HG03442 (cell line): ENCODE results near the gene FAM209B.
"Not testable (repeated sequence)": the region's sequence is repeated elsewhere in the genome, so short reads cannot be mapped to it uniquely, and the experiment has no call there.

Experiments used
- ATAC-seq: cut with Tn5 transposase; IDR thresholded peaks from one replicate; pipeline ENCODE4 v1.9.1; 2021; ENCODE audit warnings: mild to moderate bottlenecking, moderate library complexity; ENCODE audit not compliant: unreplicated experiment

The FAM209B gene, protein sequence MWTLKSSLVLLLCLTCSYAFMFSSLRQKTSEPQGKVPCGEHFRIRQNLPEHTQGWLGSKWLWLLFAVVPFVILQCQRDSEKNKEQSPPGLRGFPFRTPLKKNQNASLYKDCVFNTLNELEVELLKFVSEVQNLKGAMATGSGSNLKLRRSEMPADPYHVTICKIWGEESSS

GRCh38 chr20:56532946-56533345 lies at the start of gene FAM209B:
Gene FAM209B, plus strand, starts transcription at chr20:56533246. Its CDS starts 96 bp downstream, at chr20:56533342.
- not testable (repeated sequence) for ATAC-seq

DNA sequence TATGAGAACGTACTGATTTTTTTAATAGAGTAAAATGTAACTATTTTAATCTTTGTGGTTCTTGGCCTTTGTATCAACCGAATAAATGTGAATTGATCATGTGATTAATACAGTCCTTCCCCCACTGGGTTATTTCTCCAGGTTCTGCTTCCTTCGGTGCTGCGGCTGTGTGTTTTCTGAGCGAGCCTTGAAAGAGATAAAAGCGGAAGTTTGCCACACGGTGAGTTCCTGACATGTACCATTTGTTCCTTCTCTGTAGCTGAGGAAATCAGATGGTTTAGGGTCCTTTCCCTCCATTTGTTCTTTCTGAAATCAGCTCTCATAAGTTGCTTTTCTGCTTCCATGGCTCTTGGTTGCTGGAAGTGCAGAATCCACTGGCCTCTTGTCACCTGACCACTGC lies 49.1 kb upstream of the FAM209B start:
- ATAC-seq: no peak

DNA sequence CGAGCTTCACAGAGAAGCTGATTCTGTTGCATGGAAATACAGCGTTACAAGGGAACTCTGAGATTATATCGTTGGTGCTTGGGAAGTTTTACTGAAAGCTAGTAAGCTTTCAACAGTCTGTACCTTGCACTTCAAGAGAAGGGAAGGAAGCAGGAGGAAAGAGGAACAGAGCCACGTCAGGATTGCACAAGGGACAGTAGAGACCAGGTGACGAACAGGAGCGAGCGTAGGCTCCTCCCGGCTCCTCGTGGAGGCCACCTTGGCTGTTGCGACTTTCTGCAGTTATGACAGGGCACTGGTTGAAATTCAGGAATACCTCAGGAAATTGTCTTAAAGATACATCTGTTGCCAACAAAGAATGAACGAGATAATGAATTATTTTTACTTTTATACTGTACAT lies 45.8 kb upstream of the FAM209B start:
- ATAC-seq: no peak

DNA sequence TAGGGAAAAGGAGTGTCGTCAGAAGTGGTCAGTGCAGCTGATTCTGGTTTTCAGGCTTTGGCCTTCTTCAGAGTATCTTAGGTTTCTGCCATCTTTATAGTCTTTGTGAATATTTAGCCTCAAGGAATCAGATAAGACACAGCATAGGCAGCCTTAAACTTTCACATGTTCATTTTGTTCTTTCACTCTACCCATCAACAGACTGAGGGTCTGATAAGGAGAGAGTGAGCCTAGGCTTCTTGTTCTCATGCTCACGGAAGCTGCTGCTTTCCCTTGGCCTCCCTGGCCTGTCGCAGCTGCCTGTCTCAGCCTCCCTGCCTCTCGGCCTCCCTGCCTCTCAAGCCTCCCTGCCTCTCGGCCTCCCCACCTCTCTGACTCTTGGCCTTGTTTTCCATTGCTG lies 44.5 kb upstream of the FAM209B start:
- no peak for ATAC-seq

DNA sequence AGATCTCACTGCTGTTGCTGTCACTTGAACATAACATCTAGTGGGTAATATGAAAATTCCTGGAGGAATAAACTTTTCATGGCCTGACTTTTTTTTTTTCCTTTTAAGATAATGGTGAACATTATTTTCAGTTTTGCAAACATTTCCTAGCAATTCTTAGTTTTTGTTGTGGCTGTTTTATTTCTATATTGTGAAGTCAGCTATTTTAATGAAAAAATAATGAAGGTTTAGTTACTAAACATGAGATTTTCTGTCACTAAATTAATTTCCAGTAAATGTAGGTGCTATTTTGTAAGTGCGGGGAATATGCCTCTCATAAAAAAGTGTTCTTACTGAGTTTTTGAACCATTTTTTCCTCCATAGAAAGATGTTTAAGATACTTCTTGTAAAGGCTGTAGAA lies 31.9 kb upstream of the FAM209B start:
- ATAC-seq: no peak

DNA sequence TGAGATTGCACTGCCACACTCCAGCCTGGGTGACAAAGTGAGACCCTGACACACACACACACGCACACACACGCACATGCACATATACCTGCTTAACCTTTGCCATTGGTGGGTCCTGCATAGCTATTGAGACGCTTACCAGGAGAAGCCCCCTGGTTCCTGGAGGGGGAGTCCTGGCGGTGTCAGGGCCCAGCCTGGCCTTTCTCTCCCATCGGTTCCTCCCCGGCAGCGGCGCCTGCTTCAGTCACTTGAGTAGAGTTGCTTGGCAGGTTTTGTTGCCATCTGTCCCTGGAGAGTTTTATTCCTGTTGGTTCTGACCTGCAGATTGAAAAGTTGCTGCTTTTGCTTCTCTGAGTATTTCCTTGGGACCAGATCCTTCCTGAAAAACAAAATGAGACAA lies 29.1 kb upstream of the FAM209B start:
- no peak for ATAC-seq

DNA sequence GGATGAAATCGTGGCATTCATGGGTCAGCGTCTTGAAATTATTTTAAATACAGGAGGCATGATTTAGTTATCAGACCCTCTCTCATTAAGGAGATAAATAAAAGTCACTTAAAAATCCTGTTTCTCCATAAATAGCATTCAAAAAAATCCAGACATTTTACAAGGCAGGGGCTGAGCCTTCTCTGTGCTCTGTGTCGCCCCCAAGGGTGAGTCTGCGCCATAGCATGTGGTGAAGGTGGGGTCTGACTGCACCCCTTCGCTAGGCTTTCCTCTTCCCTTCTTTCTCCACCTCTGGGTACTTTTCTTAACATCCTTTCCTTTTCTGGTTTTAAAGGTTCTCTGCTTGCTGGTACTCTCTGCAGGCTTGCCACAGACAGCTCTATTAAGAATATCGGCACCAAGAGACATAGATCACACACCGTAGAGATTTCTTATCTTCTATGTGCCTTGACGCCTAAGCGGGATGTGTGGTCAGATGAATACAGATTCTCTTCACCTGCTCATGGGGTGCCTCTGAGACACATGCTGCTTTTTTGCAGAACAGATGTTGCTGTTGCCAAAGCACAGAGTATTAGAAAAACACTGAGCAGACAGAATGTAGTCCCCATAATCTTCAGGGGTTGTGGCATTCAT lies 28.6 kb upstream of the FAM209B start:
- ATAC-seq: no peak

- ATAC-seq: no peak
These were observed 26.9 kb upstream of the FAM209B start for GRCh38 chr20:56506103-56506502.

- ATAC-seq: no peak
These were observed 21.1 kb upstream of the FAM209B start for GRCh38 chr20:56511926-56512325.

- ATAC-seq: no peak
These were observed 19.6 kb upstream of the FAM209B start for GRCh38 chr20:56513161-56514150.

DNA sequence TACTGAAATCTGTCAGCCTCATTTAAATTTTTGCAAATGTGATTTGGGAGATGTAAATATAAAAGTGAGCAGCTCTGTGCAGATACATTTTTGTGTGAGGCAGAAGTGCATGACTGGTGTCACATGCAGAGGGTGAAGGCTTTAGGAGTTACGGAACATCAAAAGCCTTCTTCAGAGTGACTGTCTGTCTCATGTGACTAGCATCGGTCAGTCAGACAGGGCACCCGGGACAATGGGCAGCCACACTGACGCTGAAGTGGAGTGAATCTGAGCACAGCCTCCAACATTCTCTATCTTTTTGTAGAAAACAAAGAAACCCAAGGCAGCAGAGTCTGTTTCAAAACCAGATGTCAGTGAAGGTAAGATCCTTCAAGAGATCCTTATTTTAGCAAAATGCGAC lies 16.4 kb upstream of the FAM209B start:
- no peak for ATAC-seq

GRCh38 chr20:56517211-56517610 lies 15.8 kb upstream of the FAM209B start:
- no peak for ATAC-seq

GRCh38 chr20:56517641-56518040 lies 15.4 kb upstream of the FAM209B start:
- no peak for ATAC-seq

DNA sequence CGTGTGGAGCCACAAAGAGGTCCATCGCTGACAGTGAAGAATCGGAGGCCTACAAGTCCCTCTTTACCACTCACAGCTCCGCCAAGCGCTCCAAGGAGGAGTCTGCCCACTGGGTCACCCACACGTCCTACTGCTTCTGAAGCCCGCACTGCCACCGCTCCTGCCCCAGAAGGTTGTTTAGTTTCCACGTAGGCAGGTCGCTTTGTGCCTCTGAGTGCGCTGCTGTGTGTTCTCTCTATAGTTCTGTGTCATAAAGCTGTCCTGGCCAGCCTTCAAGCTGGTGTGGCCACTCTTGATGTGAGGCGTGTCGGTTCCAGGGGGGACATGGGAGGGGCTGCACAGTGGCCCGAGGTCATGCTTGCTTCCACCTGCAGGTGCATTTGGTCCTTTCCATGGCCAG lies 14.9 kb upstream of the FAM209B start:
- no peak for ATAC-seq

DNA sequence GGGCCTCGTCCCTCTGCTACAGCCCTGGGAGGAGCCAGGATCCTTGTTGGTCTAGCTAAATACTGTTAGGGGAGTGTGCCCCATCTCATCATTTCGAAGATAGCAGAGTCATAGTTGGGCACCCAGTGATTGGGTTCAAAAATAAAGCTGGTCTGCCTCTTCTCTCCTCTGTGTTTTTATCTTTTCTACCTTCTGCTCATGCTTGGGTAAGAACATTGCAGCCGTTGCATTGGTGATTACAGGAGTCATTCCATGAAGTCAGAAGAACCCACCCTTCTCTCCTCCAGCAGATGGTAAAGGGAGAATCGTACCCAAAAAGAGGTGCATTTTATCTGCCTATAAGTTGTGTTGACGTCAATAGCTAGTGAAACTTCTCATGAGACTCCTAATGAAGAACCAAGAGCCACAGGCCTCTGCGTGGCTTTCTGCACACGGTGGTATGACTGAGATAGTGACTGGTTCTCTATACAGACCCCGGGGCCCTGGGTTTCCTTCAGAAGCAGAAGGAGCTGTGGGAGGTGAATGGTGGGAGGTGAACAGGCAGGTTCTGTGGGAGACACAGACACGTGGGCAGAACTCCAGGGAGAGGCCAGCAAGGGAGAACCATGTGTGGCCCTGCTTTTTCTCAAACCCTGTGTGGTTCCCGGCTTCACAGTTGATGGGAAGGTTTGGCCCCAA lies 14.2 kb upstream of the FAM209B start:
- ATAC-seq: no peak

- no peak for ATAC-seq
These were observed 13.5 kb upstream of the FAM209B start for GRCh38 chr20:56519551-56519950.

- no peak for ATAC-seq
These were observed 12.9 kb upstream of the FAM209B start for GRCh38 chr20:56520180-56520579.

DNA sequence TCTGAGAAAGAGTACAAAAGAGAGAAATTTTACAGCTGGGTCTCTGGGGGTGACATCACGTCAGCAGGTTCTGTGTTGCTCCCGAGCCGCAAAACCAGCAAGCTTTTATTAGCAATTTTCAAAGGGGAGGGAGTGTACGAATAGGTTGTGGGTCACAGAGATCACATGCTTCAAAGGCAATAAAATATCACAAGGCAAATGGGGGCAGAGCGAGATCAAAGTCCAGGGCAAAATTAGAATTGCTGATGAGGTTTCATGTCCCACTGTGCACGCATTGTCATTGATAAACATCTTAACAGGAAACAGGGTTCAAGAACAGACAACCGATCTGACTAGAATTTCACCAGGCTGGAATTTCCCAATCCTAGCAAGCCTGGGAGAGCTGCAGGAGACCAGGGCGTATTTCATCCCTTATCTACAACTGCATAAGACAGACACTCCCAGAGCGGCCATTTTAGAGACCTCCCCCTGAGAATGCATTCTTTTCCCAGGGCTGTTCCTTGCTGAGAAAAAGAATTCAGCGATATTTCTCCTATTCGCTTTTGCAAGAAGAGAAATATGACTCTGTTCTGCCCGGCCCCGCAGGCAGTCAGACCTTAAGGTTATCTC lies 12.2 kb upstream of the FAM209B start:
- not testable (repeated sequence) for ATAC-seq

DNA sequence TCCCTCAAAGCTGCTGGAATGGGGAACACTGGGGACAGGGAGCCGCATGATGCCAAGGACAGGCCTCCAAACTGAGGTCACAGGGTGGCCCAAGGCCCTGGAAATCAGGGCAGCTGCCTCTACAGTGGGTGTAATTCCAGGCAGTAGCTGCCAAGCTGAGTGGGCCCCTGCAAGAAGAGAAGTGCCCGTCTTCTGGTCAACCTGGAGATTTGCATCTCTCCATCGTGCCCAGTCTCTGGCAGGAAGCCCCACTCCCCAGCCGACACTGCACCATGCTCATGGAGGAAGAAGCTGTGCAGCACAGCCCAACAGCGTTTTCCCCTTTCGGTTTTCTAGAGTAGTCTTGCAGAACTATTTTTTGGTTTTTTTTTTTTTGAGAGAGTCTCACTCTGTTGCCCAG lies 10.7 kb upstream of the FAM209B start:
- no peak for ATAC-seq

GRCh38 chr20:56524444-56524843 lies 8.6 kb upstream of the FAM209B start, which contains the start of gene FAM209A:
Gene FAM209A, plus strand, starts transcription at chr20:56524744. Its CDS starts 65 bp downstream, at chr20:56524809.
- not testable (repeated sequence) for ATAC-seq

DNA sequence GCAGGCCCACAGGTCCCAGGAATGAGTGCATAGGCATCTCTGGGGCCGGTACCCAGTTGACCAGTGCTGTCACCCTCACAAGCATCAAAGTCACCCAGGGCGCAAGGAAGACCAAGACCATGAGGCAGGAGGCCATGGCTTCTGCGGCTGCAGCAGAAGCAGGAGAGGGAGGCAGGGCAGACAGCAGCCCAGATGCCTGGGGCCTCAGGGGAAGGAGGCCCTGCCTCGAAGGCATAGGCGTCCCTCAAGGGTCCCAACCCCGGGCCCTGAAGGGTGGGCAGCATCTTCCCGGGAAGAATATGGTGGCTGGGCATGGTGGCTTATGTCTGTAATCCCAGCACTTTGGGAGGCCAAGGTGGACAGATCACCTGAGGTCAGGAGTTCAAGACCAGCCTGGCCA lies 5.5 kb upstream of the FAM209B start:
- no peak for ATAC-seq
